Right cardiac atrium (tissue), 5 donors: Measurements from ENCODE around the gene TCF12. TPM values are rescaled to one million over a fixed set of nuclear protein-coding genes. Genes with fewer than 3 reads are reported as not detected.

ENCODE experiments used
- ATAC-seq, 2 donors: fragments of 200-7000 bp; cut with Tn5 transposase; one replicate each; pipeline versions ENCODE4 v1.8.0 to v1.9.1; 2020; ENCODE audit warnings: moderate library complexity in 2 of 2, mild to moderate bottlenecking in 1 of 2
- DNase-seq, 3 donors: peaks; one replicate each; pipeline ENCODE4 v3.0.0-alpha.2; 2020
- H3K27ac ChIP-seq: one replicate; pipeline ENCODE4 v1.5.1; 2013; ENCODE audit warnings: mild to moderate bottlenecking, low read length, control low read depth, moderate library complexity
- H3K27me3 ChIP-seq: one replicate; pipeline ENCODE4 v1.6.1; 2013; ENCODE audit not compliant: control insufficient read depth, insufficient read depth
- H3K4me1 ChIP-seq: one replicate; pipeline ENCODE4 v1.6.1; 2013; ENCODE audit warnings: low read length; ENCODE audit not compliant: control insufficient read depth, insufficient read depth
- H3K4me3 ChIP-seq: one replicate; pipeline ENCODE4 v1.5.1; 2013; ENCODE audit warnings: low read length, control low read depth
- H3K9me3 ChIP-seq: one replicate; pipeline ENCODE4 v1.6.1; 2013; ENCODE audit warnings: low read length; ENCODE audit not compliant: control insufficient read depth
- WGBS: extraction: QIAGEN DNeasy Blood & Tissue Kit; methylation state at CpG from one replicate; pipeline ENCODE4 v1.1.7; 2013; 5-methylcytosine and 5-hydroxymethylcytosine counted together
- intact Hi-C, 4 donors: fragments of 100-400 bp; cut with DNase I; formaldehyde crosslinking; loops; one replicate each; pipeline versions ENCODE4 v1.11.0 to v1.14.0; 2022 to 2023
- polyA plus RNA-seq: library from polyadenylated mRNA; stranded (reverse); fragments of 200-250 nt; gene quantifications from one replicate; pipeline ENCODE4 v1.2.3, GENCODE V29; 2013
- total RNA-seq, 4 donors: library from RNA; stranded (reverse); fragmentation: NEBNext Ultra II Directional; extraction: Animal tissue kit (Norgen Biotek cat#: 25700); gene quantifications; one replicate each; pipeline ENCODE4 v1.2.1, GENCODE V29; 2021
- donor health status: healthy with polysubstance abuse.
- donor health status: DM: no; HTN: yes; CAD: no.
- donor health status: DM: no; HTN: no; CAD: no.
- donor health status: DM: no; HTN: yes; CAD: no; lungs with severe emphysema.
- donor health status: DM: yes; HTN: yes; CAD: no.

Gene TCF12
- total and polyA plus RNA-seq, 5 donors = 11.7 to 58.8 (median 51.5) TPM

DNA sequence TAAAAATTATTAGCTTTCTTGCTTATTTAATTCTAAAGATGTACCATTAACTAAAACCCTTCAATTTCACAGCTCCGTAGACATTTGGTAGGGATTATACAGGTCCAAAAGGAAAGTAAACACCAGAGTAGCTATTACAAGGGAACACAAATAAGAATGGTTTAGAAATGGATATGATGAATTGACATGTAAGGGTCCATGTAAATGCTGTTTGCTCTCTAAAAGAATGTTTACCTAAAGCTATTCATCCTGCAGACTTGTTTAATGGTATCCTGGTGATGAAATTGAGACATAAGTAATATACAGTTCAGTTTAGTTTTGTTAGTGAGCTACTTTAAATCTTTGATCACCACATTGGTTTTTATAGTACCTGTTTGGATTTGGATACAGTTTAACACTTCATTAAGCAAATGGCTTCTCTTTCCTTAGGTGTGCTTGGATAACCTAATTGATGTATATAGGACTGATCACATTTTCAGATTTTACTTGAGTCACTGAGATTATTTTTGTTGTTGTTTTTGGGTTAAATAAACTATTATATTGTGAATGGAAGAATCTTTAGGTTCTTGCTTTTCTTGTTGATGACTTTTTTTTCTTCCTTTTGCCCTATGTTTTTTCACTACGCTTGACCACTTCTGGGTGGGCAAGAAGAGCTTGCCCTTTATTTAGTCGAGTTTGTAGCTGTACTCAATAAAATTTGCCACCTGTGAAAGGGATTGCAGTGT is 115.4 kb downstream of the TCF12 start:
- Histone ChIP-seq H3K27ac (no peak overlapping the region), H3K4me1 (peaks cover 3% of the 10 kb centered on the region), H3K9me3 (no peaks in the 10 kb centered on the region), H3K27me3 (no peaks in the 10 kb centered on the region), H3K4me3 (no peak overlapping the region)
- ATAC-seq (no peak), DNase-seq (no peak)
- 93% methylated on average over 3 of the region's 3 CpGs for WGBS
- intact Hi-C loops = no loop called here

DNA sequence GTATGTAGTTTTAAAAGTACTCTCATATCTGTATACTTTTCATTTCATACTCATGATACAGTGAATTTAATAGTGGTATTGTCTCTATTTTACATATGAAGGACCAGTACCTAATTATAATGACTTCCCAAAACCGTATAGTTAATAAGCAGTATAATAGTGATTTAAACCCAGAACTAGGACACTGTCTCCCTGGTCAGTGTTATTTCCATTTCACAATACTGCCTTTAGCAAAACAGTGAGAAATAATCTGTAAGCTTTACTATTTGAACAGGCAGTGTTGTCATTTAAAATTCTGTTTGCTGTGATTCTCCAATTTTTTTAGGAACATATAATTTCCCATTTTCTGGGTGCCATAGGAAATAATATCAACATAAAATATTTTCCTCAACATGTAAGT is 116.2 kb downstream of the TCF12 start:
- intact Hi-C loops = no loop called here
- no peaks in the 10 kb centered on the region for H3K27me3 ChIP-seq

DNA sequence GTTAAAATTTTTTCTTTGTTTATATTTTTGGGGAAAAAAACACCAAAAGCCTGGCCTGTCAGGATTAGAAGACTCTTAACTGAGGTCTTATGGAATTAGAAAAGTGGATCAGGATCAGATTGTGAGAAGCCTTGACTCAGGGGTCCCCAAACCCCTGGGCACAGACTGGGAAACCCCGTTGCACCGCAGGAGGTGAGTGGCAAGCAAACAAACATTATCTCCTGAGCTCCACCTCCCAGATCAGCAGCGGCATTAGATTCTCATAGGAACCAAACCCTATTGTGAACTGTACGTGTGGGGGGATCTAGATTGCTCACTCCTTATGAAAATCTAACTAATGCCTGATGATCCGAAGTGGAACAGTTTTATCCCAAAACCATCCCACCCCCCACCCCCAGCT is 117.2 kb downstream of the TCF12 start:
- Histone ChIP-seq H3K4me3 (no peak overlapping the region), H3K27me3 (no peaks in the 10 kb centered on the region), H3K4me1 (peaks cover 3% of the 10 kb centered on the region), H3K9me3 (no peaks in the 10 kb centered on the region), H3K27ac (no peak overlapping the region)
- whole genome bisulfite sequencing = 69% methylated on average over 5 of the region's 5 CpGs
- intact Hi-C loops = no loop called here
- no peak for DNase-seq
- no peak for ATAC-seq

More for the DNA sequence above, 116.2 kb downstream of the TCF12 start:
- Histone ChIP-seq H3K4me1 (peaks cover 3% of the 10 kb centered on the region), H3K4me3 (no peak overlapping the region), H3K9me3 (no peaks in the 10 kb centered on the region), H3K27ac (no peak overlapping the region)
- ATAC-seq (no peak), DNase-seq (no peak)
- WGBS = 60% methylated on average over 1 of the region's 1 CpG

DNA sequence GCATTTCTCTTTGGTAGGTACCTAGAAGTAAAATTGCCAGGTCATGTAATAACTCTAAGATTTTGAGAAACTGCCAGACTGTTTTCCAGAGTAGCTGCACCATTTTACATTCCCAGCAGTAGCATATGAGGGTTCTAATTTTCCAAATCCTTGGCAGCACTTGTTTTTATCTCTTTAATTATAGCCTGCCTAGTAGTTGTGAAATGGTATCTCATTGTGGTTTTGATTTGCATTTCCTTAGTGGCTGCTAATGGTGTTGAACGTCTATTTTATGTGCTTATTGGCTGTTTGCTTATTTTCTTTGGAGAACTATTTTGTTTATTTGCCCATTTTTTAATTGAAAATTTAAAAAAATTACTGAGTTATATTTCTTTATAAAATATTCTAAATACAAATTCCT is 117.9 kb downstream of the TCF12 start:
- H3K27ac ChIP-seq = no peak overlapping the region
- intact Hi-C loops = no loop called here
- H3K9me3 ChIP-seq = no peaks in the 10 kb centered on the region
- WGBS = 19% methylated on average over 1 of the region's 1 CpG
- peaks cover 3% of the 10 kb centered on the region for H3K4me1 ChIP-seq
- no peak for ATAC-seq
- H3K4me3 ChIP-seq = no peak overlapping the region
- no peaks in the 10 kb centered on the region for H3K27me3 ChIP-seq
- no peak for DNase-seq

DNA sequence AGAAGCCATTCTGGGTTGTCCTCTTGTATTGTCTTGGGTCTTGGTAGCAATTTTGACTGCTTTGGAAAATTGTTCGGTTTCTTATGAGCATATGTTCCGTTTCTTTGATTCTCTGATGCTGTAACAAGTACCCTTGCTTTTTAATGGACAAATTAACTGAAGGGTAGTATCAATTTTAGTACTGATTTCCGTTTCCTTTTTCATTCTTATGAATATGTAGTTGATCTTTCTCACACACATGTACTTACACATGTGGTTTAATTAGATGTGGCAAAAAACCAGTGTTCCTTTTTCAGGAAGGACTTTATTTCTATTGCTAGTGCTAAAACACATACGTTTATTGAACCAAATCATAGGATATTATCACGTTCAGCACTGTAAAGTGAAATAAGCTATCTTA is 119.1 kb downstream of the TCF12 start:
- no peaks in the 10 kb centered on the region for H3K27me3 ChIP-seq
- ATAC-seq (no peak), DNase-seq (no peak)
- no peaks in the 10 kb centered on the region for H3K4me1 ChIP-seq
- H3K9me3 ChIP-seq = no peaks in the 10 kb centered on the region
- intact Hi-C loops = no loop called here
- H3K27ac ChIP-seq = no peak overlapping the region
- H3K4me3 ChIP-seq = no peak overlapping the region
- WGBS = 94% methylated on average over 5 of the region's 5 CpGs

DNA sequence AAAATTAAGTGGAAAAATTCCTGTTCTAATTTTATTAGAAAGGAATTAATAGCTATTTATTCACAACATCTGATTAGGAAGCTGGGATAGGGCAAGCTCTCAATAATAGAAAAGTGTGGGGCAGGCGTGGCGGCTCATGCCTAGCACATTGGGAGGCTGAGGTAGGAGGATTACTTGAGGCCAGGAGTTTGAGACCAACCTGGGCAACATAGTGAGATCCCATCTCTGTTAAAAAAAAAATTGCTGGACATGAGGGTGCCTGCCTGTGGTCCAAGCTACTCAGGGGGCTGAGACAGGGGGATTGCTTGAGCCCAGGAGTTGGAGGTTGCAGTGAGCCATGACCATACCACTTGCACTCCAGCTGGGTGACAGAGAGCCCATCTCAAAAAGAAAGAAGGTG is 119.6 kb downstream of the TCF12 start:
- Histone ChIP-seq H3K27me3 (no peaks in the 10 kb centered on the region), H3K9me3 (no peaks in the 10 kb centered on the region), H3K4me1 (no peaks in the 10 kb centered on the region), H3K27ac (no peak overlapping the region), H3K4me3 (no peak overlapping the region)
- DNase-seq (no peak), ATAC-seq (no peak)
- 98% methylated on average over 2 of the region's 2 CpGs for WGBS
- intact Hi-C loops = no loop called here

DNA sequence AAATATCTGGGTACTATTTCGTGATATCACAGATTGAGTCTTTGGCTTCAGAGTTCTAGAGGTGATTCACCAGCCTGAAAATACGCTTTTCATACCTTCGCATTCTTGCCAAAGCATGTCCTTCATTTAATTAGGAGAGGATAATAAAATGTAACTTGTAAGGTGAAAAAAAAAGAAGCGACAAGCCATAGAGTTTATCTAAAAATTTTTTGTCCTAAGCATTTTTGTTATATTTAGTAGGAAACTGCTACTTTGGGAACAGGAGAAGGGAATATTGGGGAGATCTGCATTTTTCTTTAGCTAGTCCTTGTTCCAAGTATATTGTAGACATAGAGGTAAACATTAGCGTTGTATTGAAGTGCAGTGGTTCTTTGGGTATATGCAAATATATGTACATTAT is 120.1 kb downstream of the TCF12 start:
- DNase-seq = no peak
- Histone ChIP-seq H3K9me3 (no peaks in the 10 kb centered on the region), H3K27ac (no peak overlapping the region), H3K4me3 (no peak overlapping the region), H3K4me1 (no peaks in the 10 kb centered on the region), H3K27me3 (no peaks in the 10 kb centered on the region)
- 99% methylated on average over 5 of the region's 5 CpGs for WGBS
- ATAC-seq = no peak
- intact Hi-C loops = no loop called here

DNA sequence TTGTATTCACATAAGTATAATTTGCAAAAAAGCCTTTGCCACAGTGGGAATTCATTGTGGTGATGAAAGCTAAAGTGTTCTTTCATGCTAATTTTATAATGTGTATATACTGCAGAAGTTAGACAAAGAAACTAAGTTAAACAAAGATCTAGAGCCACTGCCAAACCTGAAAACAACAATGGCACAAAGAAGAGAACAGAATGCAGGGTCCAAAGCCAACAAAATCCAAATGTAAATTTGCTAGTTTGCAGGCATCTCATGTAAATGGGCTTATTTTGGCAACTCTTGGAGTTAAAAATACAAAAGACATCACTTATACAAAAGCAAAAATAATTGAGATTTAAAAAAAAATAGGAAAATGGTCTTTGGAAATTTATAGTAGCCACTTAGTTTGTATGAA is 123.0 kb downstream of the TCF12 start:
- Histone ChIP-seq H3K27ac (no peak overlapping the region), H3K9me3 (no peaks in the 10 kb centered on the region), H3K4me3 (no peak overlapping the region), H3K4me1 (peaks cover 1% of the 10 kb centered on the region), H3K27me3 (no peaks in the 10 kb centered on the region)
- ATAC-seq (no peak), DNase-seq (no peak)
- intact Hi-C loops = no loop called here

DNA sequence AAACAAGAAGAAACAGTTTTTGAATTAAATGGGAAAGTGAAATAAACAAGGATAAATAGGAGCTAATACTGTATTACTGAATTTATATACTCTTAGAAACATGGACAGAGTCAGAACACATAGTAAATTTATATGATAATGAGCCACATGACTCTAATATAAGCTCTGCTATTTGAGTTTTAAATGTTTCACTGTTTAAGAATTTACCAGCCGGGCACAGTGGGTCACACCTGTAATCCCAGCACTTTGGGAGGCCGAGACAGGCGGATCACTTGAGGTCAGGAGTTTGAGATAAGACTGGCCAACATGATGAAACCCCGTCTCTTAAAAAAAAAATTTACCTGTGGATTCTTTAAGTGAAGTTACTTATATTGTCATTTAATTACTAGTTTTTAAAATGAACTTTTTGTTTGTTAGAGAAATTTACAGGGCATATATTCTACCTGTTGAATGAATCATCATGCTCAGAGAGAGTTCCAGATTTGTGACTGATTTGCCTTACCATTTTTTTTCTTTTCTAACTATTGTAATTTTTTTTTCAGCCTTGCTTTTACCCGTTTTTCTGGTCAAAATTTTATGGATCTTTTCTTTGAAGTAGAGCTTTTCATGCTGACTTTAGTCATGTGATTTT is 125.7 kb downstream of the TCF12 start:
- no peak for DNase-seq

DNA sequence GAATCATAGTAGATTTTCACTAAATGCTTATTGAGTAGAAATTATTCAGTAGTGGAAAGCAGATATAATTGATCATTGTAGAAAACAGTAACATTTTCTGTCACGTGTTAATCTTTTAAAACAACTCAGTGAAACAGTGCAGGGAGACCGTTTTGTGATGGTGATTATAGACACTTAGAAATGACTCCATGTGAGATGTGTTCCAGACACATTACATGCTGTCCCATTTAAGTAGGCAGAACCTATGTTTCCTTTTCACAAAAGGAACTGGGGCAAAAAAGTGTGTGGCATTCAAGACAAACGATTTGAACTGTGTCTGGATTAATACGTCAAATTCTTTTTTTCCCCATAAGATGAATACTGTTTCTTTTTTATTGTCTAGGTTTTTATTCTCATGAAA is 126.5 kb downstream of the TCF12 start:
- intact Hi-C loops = no loop called here
- 55% methylated on average over 4 of the region's 4 CpGs for WGBS
- no peak overlapping the region for H3K4me3 ChIP-seq
- H3K27me3 ChIP-seq = no peaks in the 10 kb centered on the region
- ATAC-seq (no peak), DNase-seq (no peak)
- H3K4me1 ChIP-seq = peaks cover 1% of the 10 kb centered on the region
- no peaks in the 10 kb centered on the region for H3K9me3 ChIP-seq
- no peak overlapping the region for H3K27ac ChIP-seq

More for the DNA sequence above, 125.7 kb downstream of the TCF12 start:
- H3K4me1 ChIP-seq = peaks cover 1% of the 10 kb centered on the region
- intact Hi-C loops = no loop called here
- H3K27ac ChIP-seq = no peak overlapping the region
- ATAC-seq = no peak
- no peaks in the 10 kb centered on the region for H3K27me3 ChIP-seq
- H3K4me3 ChIP-seq = no peak overlapping the region
- no peaks in the 10 kb centered on the region for H3K9me3 ChIP-seq
- 67% methylated on average over 5 of the region's 5 CpGs for WGBS

DNA sequence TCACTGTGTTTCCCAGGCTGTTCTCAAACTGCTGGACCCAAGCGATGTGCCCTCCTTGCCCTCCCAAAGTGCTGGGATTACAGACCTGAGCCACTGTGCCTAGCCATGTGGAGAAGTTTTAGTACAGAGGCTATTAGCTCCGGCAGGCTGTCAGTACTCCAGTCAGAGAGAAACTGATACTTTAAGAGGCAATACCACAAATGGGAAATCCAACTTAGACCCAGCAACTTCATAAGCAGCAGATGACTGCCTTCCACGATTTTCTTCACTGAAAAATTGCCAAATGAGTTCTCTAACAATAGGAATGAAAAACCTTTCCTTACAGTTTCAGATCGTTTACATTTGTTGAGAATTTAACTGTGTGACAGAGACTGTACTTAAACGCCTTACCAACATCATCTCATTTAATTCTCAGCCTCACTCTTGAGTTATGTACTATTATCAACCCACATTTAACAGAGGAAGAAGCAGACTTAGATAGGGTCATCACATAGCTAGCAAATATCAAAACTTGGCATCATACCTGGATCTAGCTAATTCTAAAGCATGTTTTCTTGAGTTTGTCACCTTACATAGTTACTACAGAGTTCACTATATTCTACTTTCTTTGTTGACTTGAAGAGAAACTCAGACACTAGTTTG is 127.4 kb downstream of the TCF12 start:
- H3K27me3 ChIP-seq = no peaks in the 10 kb centered on the region
- ATAC-seq (no peak), DNase-seq (no peak)
- WGBS = 88% methylated on average over 5 of the region's 5 CpGs
- H3K4me1 ChIP-seq = peaks cover 1% of the 10 kb centered on the region
- H3K27ac ChIP-seq = no peak overlapping the region
- intact Hi-C loops = no loop called here
- no peak overlapping the region for H3K4me3 ChIP-seq
- no peaks in the 10 kb centered on the region for H3K9me3 ChIP-seq
